C4-2B (cell line): ENCODE data around the gene RNF7.

Experiments
- CTCF ChIP-seq: fragments of 450-650 bp; conservative IDR thresholded peaks from 2 replicates; pipeline ENCODE4 v1.5.1; 2017; ENCODE audit warnings: mild to moderate bottlenecking
- ZFX ChIP-seq: fragments of 450-650 bp; IDR thresholded peaks from 2 replicates; pipeline ENCODE4 v1.6.1; 2017

- no peak for TF ChIP-seq CTCF
- no peak for TF ChIP-seq ZFX
Measured at GRCh38 chr3:141723255-141723654, 14.8 kb upstream of the RNF7 start.
